H9 (cell line): ENCODE measurements around the gene PARP2. TPM values are rescaled to one million over a fixed set of nuclear protein-coding genes. Genes with fewer than 3 reads are reported as not detected.

Experiments used
- DNase-seq: peaks from one replicate; pipeline ENCODE4 v3.0.0-alpha.2; 2017
- H2AFZ ChIP-seq: one replicate; pipeline ENCODE4 v1.6.1; 2013; ENCODE audit warnings: mild to moderate bottlenecking, low read length, control low read depth, moderate library complexity
- H2AK5ac ChIP-seq: 2 replicates; pipeline ENCODE4 v1.6.1; 2013; ENCODE audit warnings: low read length, control low read depth, mixed read lengths; ENCODE audit not compliant: insufficient read length
- H2BK120ac ChIP-seq: one replicate; pipeline ENCODE4 v1.6.1; 2013; ENCODE audit warnings: low read depth, mild to moderate bottlenecking, low read length, control low read depth, inconsistent platforms; ENCODE audit not compliant: poor library complexity, severe bottlenecking
- H2BK12ac ChIP-seq: 2 replicates; pipeline ENCODE4 v1.6.1; 2013; ENCODE audit warnings: low read length, control low read depth, mixed read lengths, low read depth; ENCODE audit not compliant: insufficient read length
- H2BK15ac ChIP-seq: 2 replicates; pipeline ENCODE4 v1.6.1; 2013; ENCODE audit warnings: low read depth, low read length, control low read depth
- H2BK20ac ChIP-seq: one replicate; pipeline ENCODE4 v1.6.1; 2013; ENCODE audit warnings: low read depth, mild to moderate bottlenecking, low read length, control low read depth, inconsistent platforms; ENCODE audit not compliant: poor library complexity, severe bottlenecking
- H2BK5ac ChIP-seq: 2 replicates; pipeline ENCODE4 v1.6.1; 2013; ENCODE audit warnings: low read length, control low read depth, mixed read lengths; ENCODE audit not compliant: insufficient read length
- H3K14ac ChIP-seq: 2 replicates; pipeline ENCODE4 v1.6.1; 2013; ENCODE audit warnings: low read length, control low read depth; ENCODE audit not compliant: insufficient read depth
- H3K18ac ChIP-seq: 2 replicates; pipeline ENCODE4 v1.6.1; 2013; ENCODE audit warnings: low read depth, mild to moderate bottlenecking, mixed read lengths, low read length, control low read depth; ENCODE audit not compliant: insufficient read length
- H3K23ac ChIP-seq: 2 replicates; pipeline ENCODE4 v1.6.1; 2013; ENCODE audit warnings: low read length, control low read depth, mixed read lengths, low read depth; ENCODE audit not compliant: insufficient read length
- H3K23me2 ChIP-seq: 2 replicates; pipeline ENCODE4 v1.6.1; 2013; ENCODE audit warnings: low read depth, mild to moderate bottlenecking, mixed read lengths, low read length, control low read depth; ENCODE audit not compliant: insufficient read length, poor library complexity, severe bottlenecking
- H3K27ac ChIP-seq: 2 replicates; pipeline ENCODE4 v1.5.1; 2013; ENCODE audit warnings: low read length, control low read depth, mixed read lengths, low read depth; ENCODE audit not compliant: insufficient read length
- H3K27me3 ChIP-seq: 2 replicates; pipeline ENCODE4 v1.6.1; 2013; ENCODE audit warnings: low read length, control low read depth, inconsistent platforms; ENCODE audit not compliant: insufficient read depth
- H3K4ac ChIP-seq: 2 replicates; pipeline ENCODE4 v1.6.1; 2013; ENCODE audit warnings: low read depth, mild to moderate bottlenecking, control low read depth, inconsistent platforms, low read length, moderate library complexity
- H3K4me1 ChIP-seq: 2 replicates; pipeline ENCODE4 v1.6.1; 2013; ENCODE audit warnings: low read length, control low read depth, inconsistent platforms; ENCODE audit not compliant: insufficient read depth
- H3K4me2 ChIP-seq: 2 replicates; pipeline ENCODE4 v1.6.1; 2013; ENCODE audit warnings: low read length, control low read depth, mixed read lengths; ENCODE audit not compliant: insufficient read length, insufficient read depth
- H3K56ac ChIP-seq: 2 replicates; pipeline ENCODE4 v1.6.1; 2013; ENCODE audit warnings: low read depth, mild to moderate bottlenecking, mixed read lengths, low read length, control low read depth; ENCODE audit not compliant: insufficient read length
- H3K79me1 ChIP-seq: 2 replicates; pipeline ENCODE4 v1.6.1; 2013; ENCODE audit warnings: low read depth, mild to moderate bottlenecking, moderate library complexity, low read length, control low read depth, inconsistent platforms; ENCODE audit not compliant: insufficient read depth, poor library complexity, severe bottlenecking
- H3K79me2 ChIP-seq: 2 replicates; pipeline ENCODE4 v1.6.1; 2013; ENCODE audit warnings: low read length, control low read depth, inconsistent platforms; ENCODE audit not compliant: insufficient read depth
- H3K9ac ChIP-seq: 2 replicates; pipeline ENCODE4 v1.6.1; 2013; ENCODE audit warnings: low read length, control low read depth, mixed read lengths; ENCODE audit not compliant: insufficient read length; ENCODE audit errors: extremely low read depth
- H3K9me3 ChIP-seq: one replicate; pipeline ENCODE4 v1.6.1; 2013; ENCODE audit warnings: low read depth, low read length, inconsistent platforms; ENCODE audit not compliant: control insufficient read depth
- H3T11ph ChIP-seq: one replicate; pipeline ENCODE4 v1.6.1; 2013; ENCODE audit warnings: mild to moderate bottlenecking, low read length, control low read depth, inconsistent platforms
- H4K20me1 ChIP-seq: one replicate; pipeline ENCODE4 v1.6.1; 2013; ENCODE audit not compliant: control insufficient read depth, insufficient read length, insufficient read depth
- H4K5ac ChIP-seq: 2 replicates; pipeline ENCODE4 v1.6.1; 2013; ENCODE audit warnings: low read depth, mild to moderate bottlenecking, mixed read lengths, low read length, control low read depth; ENCODE audit not compliant: insufficient read length
- H4K8ac ChIP-seq: replicated peaks from 2 replicates; pipeline ENCODE4 v1.6.1; 2013; ENCODE audit warnings: low read length, control low read depth, mixed read lengths, low read depth; ENCODE audit not compliant: insufficient read length
- H4K91ac ChIP-seq: 2 replicates; pipeline ENCODE4 v1.6.1; 2013; ENCODE audit warnings: low read depth, mild to moderate bottlenecking, moderate library complexity, mixed read lengths, low read length, control low read depth; ENCODE audit not compliant: insufficient read length
- H3K27ac Mint-ChIP-seq, 3 experiments: 2 replicates in 2 of 3; 3 replicates in 1 of 3; pipeline ENCODE4 v1.8.0; 2020 to 2021; ENCODE audit warnings: mixed read lengths in 3 of 3, mild to moderate bottlenecking in 1 of 3, moderate library complexity in 1 of 3
- H3K27me3 Mint-ChIP-seq: 2 replicates; pipeline ENCODE4 v1.8.0; 2021; ENCODE audit warnings: low read depth, mild to moderate bottlenecking, moderate library complexity, mixed read lengths
- H3K36me3 Mint-ChIP-seq, 3 experiments: 2 replicates in 2 of 3; 3 replicates in 1 of 3; pipeline ENCODE4 v1.8.0; 2020 to 2021; ENCODE audit warnings: low read depth in 3 of 3, mixed read lengths in 3 of 3; ENCODE audit not compliant: insufficient read depth in 1 of 3
- H3K4me1 Mint-ChIP-seq, 2 experiments: 2 replicates each; pipeline ENCODE4 v1.8.0; 2020; ENCODE audit warnings: mixed read lengths in 2 of 2
- H3K4me3 Mint-ChIP-seq, 2 experiments: 2 replicates in 1 of 2; 3 replicates in 1 of 2; pipeline ENCODE4 v1.8.0; 2020 to 2021; ENCODE audit warnings: mild to moderate bottlenecking in 2 of 2, mixed read lengths in 2 of 2, moderate library complexity in 1 of 2
- H3K9me3 Mint-ChIP-seq, 2 experiments: 2 replicates in 1 of 2; 3 replicates in 1 of 2; pipeline ENCODE4 v1.8.0; 2020; ENCODE audit warnings: mild to moderate bottlenecking in 2 of 2, mixed read lengths in 2 of 2, moderate library complexity in 1 of 2
- WGBS: extraction: QIAGEN DNeasy Blood & Tissue Kit; methylation state at CpG from one replicate; pipeline ENCODE4 v1.1.7; 2013; ENCODE audit warnings: missing lambda C conversion rate, low lambda C conversion rate, mixed read lengths; ENCODE audit not compliant: insufficient read length; ENCODE audit errors: extremely low coverage; 5-methylcytosine and 5-hydroxymethylcytosine counted together
- total RNA-seq: library from RNA; stranded (reverse); gene quantifications from 2 replicates; pipeline ENCODE4 v1.2.1, GENCODE V29; 2021
- TF ChIP-seq, protein P1 (sequence below): fragments of 200-600 bp; sonication (generic); conservative IDR thresholded peaks from 3 replicates; pipeline ENCODE4 v1.8.0; 2021; ENCODE audit warnings: antibody characterized with exemption, mild to moderate bottlenecking

Gene PARP2
- total RNA-seq, 1 experiment from 2014 or later, result 25.4 TPM

DNA sequence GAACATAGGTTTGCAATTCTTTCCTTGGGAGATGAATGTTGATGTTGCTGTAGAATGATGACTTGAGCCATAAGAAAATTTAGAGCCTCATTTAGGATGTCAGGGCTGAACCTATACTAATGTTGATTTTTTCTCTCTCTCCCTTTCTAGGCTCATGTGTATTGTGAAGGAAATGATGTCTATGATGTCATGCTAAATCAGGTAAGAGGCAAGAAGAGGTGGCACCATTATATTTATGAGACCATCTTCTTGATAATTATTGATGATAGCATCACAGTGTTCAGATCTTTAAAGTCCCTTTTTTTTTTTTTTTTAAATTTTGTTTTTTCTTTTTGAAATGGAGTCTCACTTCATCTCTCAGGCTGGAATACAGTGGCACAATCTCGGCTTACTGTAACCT lies 3.3 kb downstream of the PARP2 start:
- peaks cover 37 to 59% (median 58%) of the 10 kb centered on the region in 3 experiments for H3K36me3 Mint-ChIP-seq
- no peak overlapping the region for H3K4me3 Mint-ChIP-seq
- H3K9me3 Mint-ChIP-seq, result no peaks in the 10 kb centered on the region

More for the DNA sequence above, 3.3 kb downstream of the PARP2 start:
- H2BK120ac ChIP-seq, result no peak overlapping the region
- Mint-ChIP-seq H3K27me3 (peaks cover 2% of the 10 kb centered on the region; the same call in 1 of the 2 replicates), H3K4me1 (peaks cover 4 to 5% of the 10 kb centered on the region in 2 experiments; a peak in 3 of 4 replicates), H3K27ac (no peak overlapping the region)
- no peak overlapping the region for H2AK5ac ChIP-seq
- no peaks in the 10 kb centered on the region for H3K79me2 ChIP-seq
- H4K8ac ChIP-seq, result no peak overlapping the region
- H2BK20ac ChIP-seq, result no peak overlapping the region
- H3K9me3 ChIP-seq, result no peaks in the 10 kb centered on the region
- H2BK5ac ChIP-seq, result no peak overlapping the region
- no peak overlapping the region for H2BK15ac ChIP-seq
- H4K20me1 ChIP-seq, result no peaks in the 10 kb centered on the region
- no peaks in the 10 kb centered on the region for H3K27me3 ChIP-seq
- no peak overlapping the region for H2AFZ ChIP-seq
- no peak overlapping the region for H4K5ac ChIP-seq
- no peaks in the 10 kb centered on the region for H3K79me1 ChIP-seq
- H4K91ac ChIP-seq, result no peak overlapping the region
- no peak overlapping the region for H3T11ph ChIP-seq
- H2BK12ac ChIP-seq, result no peak overlapping the region
- no peak overlapping the region for H3K27ac ChIP-seq
- H3K4me2 ChIP-seq, result no peak overlapping the region
- H3K23ac ChIP-seq, result no peak overlapping the region
- no peaks in the 10 kb centered on the region for H3K4me1 ChIP-seq
- no peak for DNase-seq
- H3K4ac ChIP-seq, result no peak overlapping the region
- TF ChIP-seq, protein P1, sequence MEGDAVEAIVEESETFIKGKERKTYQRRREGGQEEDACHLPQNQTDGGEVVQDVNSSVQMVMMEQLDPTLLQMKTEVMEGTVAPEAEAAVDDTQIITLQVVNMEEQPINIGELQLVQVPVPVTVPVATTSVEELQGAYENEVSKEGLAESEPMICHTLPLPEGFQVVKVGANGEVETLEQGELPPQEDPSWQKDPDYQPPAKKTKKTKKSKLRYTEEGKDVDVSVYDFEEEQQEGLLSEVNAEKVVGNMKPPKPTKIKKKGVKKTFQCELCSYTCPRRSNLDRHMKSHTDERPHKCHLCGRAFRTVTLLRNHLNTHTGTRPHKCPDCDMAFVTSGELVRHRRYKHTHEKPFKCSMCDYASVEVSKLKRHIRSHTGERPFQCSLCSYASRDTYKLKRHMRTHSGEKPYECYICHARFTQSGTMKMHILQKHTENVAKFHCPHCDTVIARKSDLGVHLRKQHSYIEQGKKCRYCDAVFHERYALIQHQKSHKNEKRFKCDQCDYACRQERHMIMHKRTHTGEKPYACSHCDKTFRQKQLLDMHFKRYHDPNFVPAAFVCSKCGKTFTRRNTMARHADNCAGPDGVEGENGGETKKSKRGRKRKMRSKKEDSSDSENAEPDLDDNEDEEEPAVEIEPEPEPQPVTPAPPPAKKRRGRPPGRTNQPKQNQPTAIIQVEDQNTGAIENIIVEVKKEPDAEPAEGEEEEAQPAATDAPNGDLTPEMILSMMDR, result no peak
- H3K56ac ChIP-seq, result no peak overlapping the region
- WGBS, result no CpG with 5 or more reads among the region's 1 CpG
- no peak overlapping the region for H3K18ac ChIP-seq
- no peaks in the 10 kb centered on the region for H3K23me2 ChIP-seq
- H3K9ac ChIP-seq, result no peak overlapping the region
- H3K14ac ChIP-seq, result no peak overlapping the region
